TTC549 (cell line): ENCODE results near the gene DGKB.

Experiments
- FAIRE-seq: peaks from 2 replicates; lab custom pipeline; 2012; peaks lifted over from hg19 to GRCh38; lab: Jason Lieb, UNC

The DGKB gene

DNA sequence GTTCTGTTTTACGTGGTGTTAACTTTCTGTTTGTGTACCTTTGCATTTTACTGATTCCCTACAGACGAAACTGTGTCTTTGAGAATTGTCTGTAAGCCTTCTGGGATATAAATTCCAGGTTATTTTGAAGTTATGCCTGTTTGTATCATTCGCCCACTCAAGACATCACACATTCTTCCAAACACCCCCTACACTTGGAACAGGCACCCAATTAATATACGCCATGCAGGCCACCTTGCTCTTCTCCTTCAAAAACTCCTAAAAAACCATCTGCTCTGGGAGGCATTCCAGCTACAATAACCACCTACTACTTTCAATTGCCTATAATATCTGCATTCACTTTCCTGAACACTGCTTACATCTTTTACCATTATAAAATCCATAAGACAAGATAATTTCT, 453.3 kb downstream of the DGKB start:
- FAIRE-seq, result no peak

- no peak for FAIRE-seq
These were observed 455.7 kb downstream of the DGKB start for GRCh38 chr7:14446829-14447228.

DNA sequence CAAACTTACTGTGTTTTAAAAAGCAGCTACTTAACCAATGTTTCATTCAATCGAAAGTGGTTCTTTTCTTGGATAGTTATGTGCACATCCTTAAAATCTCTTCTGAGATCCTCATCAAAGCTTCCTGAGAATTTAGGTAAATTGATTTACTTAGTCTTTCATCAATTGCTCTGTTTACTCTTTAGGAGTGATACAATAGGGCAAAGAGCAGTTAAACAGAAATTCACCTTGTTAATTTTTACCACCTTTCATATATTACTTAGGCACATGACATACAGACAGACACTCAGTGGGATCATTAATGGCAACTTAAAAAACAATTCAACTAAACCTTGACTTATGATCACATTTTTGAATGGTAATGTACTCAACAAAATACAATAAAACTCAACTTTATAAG, 456.3 kb downstream of the DGKB start:
- no peak for FAIRE-seq

GRCh38 chr7:14438366-14438765, 464.2 kb downstream of the DGKB start:
- no peak for FAIRE-seq

DNA sequence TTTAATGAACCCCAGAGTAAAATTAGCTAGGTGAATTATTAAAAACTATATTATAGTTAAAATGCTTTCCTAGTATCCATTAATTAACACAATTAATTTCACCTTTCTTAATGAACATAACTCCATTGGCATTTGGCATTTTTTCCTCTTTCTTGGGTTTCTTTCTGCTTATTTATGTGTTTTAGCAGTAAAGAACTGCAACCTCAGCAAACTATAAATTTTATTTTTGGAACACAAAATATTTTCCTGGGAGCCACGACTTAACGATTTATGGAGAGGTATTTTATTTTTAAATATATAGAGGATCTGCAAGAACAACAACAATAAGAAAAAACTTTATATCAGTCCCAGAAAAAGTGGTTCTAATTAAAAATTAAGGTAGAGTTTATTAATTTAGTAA, 465.7 kb downstream of the DGKB start:
- no peak for FAIRE-seq

- FAIRE-seq, result no peak
These were observed 469.6 kb downstream of the DGKB start for GRCh38 chr7:14432924-14433323.

DNA sequence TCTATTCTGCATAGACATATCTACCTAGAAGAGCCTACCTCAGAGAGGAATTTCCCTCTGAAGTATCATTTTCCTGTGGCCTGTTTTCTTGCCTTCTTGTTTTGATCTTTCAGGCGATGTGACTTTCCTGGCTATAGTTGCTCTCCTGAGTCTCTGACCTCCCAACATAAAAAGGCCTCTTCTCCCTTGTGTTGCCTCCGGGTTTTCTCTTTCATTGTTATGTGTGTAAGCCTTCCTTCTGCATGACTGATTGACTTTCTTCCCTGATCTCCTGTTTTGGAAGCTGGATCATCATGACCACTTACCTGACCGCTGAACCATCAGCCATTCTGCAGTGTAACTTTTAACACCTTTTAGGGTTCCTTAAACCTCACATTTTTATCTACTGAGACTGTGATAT, 471.6 kb downstream of the DGKB start:
- FAIRE-seq, result no peak

DNA sequence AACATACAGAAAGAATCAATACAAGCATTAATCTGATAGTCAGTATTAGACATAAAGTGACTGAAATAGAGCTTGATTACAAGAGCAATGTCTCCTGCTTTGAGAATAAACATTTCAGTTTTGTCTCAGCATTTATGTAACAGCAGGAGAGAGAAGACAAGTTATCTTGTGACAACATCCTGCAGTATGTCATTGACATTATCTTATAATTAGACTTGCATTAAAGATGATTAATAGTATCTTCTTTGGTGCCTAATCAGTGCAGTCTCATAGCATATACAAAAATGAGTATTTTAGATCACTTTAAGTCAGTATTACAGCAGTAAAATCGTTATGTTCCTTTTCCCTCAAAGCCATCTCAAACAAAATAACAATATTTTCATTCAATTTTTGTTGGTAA, 477.0 kb downstream of the DGKB start:
- FAIRE-seq, result no peak

DNA sequence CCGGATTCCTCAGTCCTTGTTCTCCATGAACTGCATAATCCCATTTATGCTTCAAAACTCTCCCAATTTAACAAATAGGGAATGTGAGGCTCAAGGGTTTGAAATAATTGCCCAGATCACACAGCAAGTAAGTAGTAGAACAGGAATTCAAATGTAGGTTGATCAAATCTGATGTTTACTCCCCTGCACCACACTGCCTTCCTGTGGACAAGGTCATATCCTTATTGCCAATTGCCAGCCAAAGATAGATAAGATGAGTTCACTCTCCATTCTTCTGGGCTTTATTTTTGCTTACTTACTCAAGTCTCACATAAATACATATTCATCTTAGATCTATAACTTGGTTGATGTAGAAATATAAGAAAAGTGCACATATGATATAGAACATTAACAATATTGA, 477.9 kb downstream of the DGKB start:
- no peak for FAIRE-seq

- FAIRE-seq, result no peak
These were observed 481.8 kb downstream of the DGKB start for GRCh38 chr7:14420768-14421167.

- FAIRE-seq, result no peak
These were observed 483.0 kb downstream of the DGKB start for GRCh38 chr7:14419531-14419930.

GRCh38 chr7:14418633-14419032, 483.9 kb downstream of the DGKB start:
- FAIRE-seq, result no peak

GRCh38 chr7:14414274-14414986, 488.1 kb downstream of the DGKB start:
- no peak for FAIRE-seq

DNA sequence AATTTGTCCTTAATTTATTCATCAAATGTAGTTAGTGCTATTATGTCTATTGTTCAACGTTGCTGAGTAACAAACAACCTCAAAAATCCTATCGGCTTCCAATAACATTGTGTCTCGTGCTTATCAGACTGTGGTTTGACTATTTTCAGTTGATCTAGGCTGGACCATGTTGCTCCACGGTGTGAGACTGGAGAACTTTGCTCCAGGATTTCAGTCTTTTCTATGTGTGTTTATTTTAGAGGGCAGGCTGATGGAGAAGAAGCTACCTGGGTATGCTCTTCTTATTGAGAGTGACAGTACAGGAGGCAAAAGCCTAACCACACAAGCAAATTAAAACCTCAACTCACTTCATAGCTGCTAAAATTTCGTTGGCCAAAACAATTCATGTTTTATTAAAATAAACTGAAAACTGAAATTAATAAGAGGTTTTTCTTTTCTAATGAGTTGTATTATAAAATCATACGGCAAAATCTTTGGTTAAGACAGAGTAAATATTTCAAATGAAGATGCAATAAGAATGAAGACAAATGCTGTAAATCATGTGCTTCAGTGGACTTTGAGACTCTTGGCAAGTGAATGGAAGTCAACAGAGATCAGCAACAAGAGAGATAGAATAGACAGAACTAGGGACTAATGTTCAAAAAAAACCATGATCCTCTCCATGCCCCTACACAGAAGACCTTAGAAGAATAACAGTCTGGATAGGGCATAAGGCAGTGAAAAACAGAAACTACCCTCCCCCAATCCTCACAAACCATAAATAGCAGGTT, 495.1 kb downstream of the DGKB start:
- FAIRE-seq, result no peak

DNA sequence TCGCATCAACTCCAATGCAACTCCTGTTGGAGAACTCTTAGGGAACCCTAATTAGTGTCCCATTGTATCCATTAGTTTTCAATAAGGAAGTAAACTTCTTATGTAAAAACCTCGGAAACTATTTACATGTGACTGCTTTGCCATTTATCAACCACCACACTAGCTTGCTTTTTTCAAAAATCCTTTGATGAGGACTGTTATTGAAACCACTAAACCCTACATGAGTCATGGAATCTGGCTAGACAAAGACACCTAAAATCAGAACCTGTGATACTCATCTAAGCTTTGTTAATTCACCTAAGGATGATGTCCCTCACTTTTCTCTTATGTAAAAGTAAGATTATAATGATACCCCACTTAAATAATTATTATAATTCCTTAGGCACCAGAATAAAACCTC, 499.0 kb downstream of the DGKB start:
- FAIRE-seq, result no peak

- FAIRE-seq, result no peak
These were observed 502.3 kb downstream of the DGKB start for GRCh38 chr7:14400271-14400670.

GRCh38 chr7:14398526-14398925, 504.0 kb downstream of the DGKB start:
- no peak for FAIRE-seq

DNA sequence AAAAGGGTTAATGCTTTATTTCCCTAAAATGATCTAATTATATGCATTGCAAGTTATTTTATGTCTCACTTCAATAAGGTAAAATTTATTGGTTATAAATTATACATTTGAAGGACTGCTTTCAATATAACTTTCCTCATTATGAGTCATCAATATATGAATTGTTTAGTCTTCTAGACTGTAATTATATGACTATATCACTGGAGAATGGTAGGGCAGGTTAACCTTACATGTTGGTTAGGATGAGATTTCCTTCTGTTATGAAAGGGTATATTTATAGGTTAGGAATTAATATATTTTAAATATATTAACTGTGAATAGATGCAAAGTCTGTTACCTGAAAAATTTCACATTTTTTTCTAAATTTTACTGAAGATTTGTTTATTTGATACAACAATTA, 506.7 kb downstream of the DGKB start:
- FAIRE-seq, result no peak

- FAIRE-seq, result no peak
These were observed 507.8 kb downstream of the DGKB start for GRCh38 chr7:14394786-14395185.

GRCh38 chr7:14389595-14389994, 513.0 kb downstream of the DGKB start:
- no peak for FAIRE-seq

DNA sequence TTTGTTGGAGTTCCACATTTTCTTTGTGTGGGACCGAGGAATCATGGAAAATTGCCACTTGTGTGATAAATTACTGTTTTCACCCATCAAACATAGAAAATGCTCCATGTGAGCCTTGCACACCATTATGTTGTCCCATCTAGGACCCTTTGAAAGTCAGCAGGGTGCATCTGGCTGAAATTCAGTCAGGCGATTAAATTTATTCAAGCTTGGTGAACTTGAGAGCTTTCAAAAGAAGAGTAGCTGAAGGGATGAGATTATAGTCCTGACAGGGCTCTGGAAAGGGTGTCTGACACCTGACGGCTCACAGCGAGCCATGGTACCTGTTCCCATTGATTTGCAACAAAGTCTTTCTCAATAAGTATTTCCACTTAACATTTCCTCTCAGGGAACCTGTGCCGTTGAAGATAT, 513.4 kb downstream of the DGKB start:
- no peak for FAIRE-seq

- no peak for FAIRE-seq
These were observed 517.5 kb downstream of the DGKB start for GRCh38 chr7:14385074-14385473.

- FAIRE-seq, result no peak
These were observed 520.6 kb downstream of the DGKB start for GRCh38 chr7:14381936-14382335.

- no peak for FAIRE-seq
These were observed 521.2 kb downstream of the DGKB start for GRCh38 chr7:14381306-14381705.
